ENCODE data around the gene SEC11C. TPM values are rescaled to one million over a fixed set of nuclear protein-coding genes. Genes with fewer than 3 reads are reported as not detected.

The SEC11C gene
- polyA plus RNA-seq, 1 of the 3 experiments (the other 2 are of a cell fraction), result 21.7 TPM

GRCh38 chr18:59197636-59198035, 58.0 kb downstream of the SEC11C start:
- Histone ChIP-seq H3K4me3 (ENCODE audit: low read depth in 2 of 2, low read length in 1 of 2) (no peak overlapping the region), H4K20me1 (ENCODE audit: insufficient read depth) (no peaks in the 10 kb centered on the region), H3K9ac (no peak overlapping the region), H3K79me2 (ENCODE audit: insufficient read depth) (no peaks in the 10 kb centered on the region), H3K9me3 (no peaks in the 10 kb centered on the region), H3K4me2 (no peak overlapping the region), H3K4me1 (ENCODE audit: control insufficient read depth in 1 of 2, insufficient read depth in 2 of 2, low read depth in 1 of 2, low read length in 1 of 2) (no peaks in the 10 kb centered on the region), H3K27ac (ENCODE audit: low read depth in 2 of 2, low read length in 1 of 2) (no peak overlapping the region), H3K9me2 (no peaks in the 10 kb centered on the region), H2AFZ (ENCODE audit: low read depth) (no peak overlapping the region), H3K27me3 (ENCODE audit: insufficient read depth) (peaks cover 24% of the 10 kb centered on the region; the same call in 1 of the 2 replicates), H3K36me3 (replicated peaks in 1 of 2; ENCODE audit: control insufficient read depth in 1 of 2, insufficient read depth in 2 of 2, low read length in 1 of 2) (no peaks in the 10 kb centered on the region), H3F3A (replicated peaks; ENCODE audit: insufficient read depth) (no peaks in the 10 kb centered on the region)
- ChIA-PET POLR2A (no interaction called here), CTCF (interaction anchor here (1.0 kb wide), 1 partner anchor 51 kb away, joined by 4 read pairs; no protein-coding TSS in a partner anchor)
- DNase-seq, result no peak
- no peak for TF ChIP-seq RAD21 (IDR thresholded peaks at IDR 0.05; ENCODE audit: low read length)
- no peak for TF ChIP-seq EP300 (IDR thresholded peaks at IDR 0.05; ENCODE audit: borderline replicate concordance in 1 of 2, low read depth in 1 of 2, low read length in 1 of 2)
- no peak for TF ChIP-seq CHD2 (IDR thresholded peaks at IDR 0.05; ENCODE audit: low read length, partially characterized antibody)
- TF ChIP-seq FOXM1 (IDR thresholded peaks at IDR 0.05; ENCODE audit: low read depth), result no peak
- no peak for TF ChIP-seq NRF1 (IDR thresholded peaks at IDR 0.05; ENCODE audit: low read depth, low read length)
- TF ChIP-seq, protein P1, sequence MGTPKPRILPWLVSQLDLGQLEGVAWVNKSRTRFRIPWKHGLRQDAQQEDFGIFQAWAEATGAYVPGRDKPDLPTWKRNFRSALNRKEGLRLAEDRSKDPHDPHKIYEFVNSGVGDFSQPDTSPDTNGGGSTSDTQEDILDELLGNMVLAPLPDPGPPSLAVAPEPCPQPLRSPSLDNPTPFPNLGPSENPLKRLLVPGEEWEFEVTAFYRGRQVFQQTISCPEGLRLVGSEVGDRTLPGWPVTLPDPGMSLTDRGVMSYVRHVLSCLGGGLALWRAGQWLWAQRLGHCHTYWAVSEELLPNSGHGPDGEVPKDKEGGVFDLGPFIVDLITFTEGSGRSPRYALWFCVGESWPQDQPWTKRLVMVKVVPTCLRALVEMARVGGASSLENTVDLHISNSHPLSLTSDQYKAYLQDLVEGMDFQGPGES (IDR thresholded peaks at IDR 0.05; ENCODE audit: low read depth, low read length), result no peak
- TF ChIP-seq FOXJ3 (CRISPR knock-in tag; IDR thresholded peaks at IDR 0.05), result no peak
- no peak for TF ChIP-seq EZH2phosphoT487 (IDR thresholded peaks at IDR 0.05; ENCODE audit: borderline replicate concordance, low read depth)
- no peak for TF ChIP-seq POLR2AphosphoS5 (IDR thresholded peaks at IDR 0.05; ENCODE audit: low read depth, low read length)
- no peak for TF ChIP-seq MEF2A (IDR thresholded peaks at IDR 0.05; ENCODE audit: borderline replicate concordance, low read depth)
- TF ChIP-seq ELF1 (IDR thresholded peaks at IDR 0.05), result no peak
- TF ChIP-seq, protein P2, sequence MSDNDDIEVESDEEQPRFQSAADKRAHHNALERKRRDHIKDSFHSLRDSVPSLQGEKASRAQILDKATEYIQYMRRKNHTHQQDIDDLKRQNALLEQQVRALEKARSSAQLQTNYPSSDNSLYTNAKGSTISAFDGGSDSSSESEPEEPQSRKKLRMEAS (IDR thresholded peaks at IDR 0.05; ENCODE audit: low read depth), result no peak
- TF ChIP-seq GABPA (IDR thresholded peaks at IDR 0.05; ENCODE audit: low read depth), result no peak
- no peak for TF ChIP-seq USF1 (IDR thresholded peaks at IDR 0.05; ENCODE audit: borderline replicate concordance, low read depth)
- TF ChIP-seq TEAD4 (IDR thresholded peaks at IDR 0.05; ENCODE audit: borderline replicate concordance, insufficient read depth), result no peak
- no peak for TF ChIP-seq NFIC (IDR thresholded peaks at IDR 0.05; ENCODE audit: borderline replicate concordance)
- no peak for TF ChIP-seq SMC3 (IDR thresholded peaks at IDR 0.05; ENCODE audit: low read depth, low read length)
- 15% methylated on average over 2 of the region's 2 CpGs for WGBS (ENCODE audit: low lambda C conversion rate)

GRCh38 chr18:59198215-59198614, 58.5 kb downstream of the SEC11C start:
- CTCF ChIA-PET, result no interaction called here
- no peak for DNase-seq
- POLR2A ChIA-PET, result no interaction called here

More at GRCh38 chr18:59198215-59198614, 58.5 kb downstream of the SEC11C start:
- no peak overlapping the region for H3K4me2 ChIP-seq
- 87% methylated on average over 6 of the region's 6 CpGs for WGBS (ENCODE audit: low lambda C conversion rate)
- no peaks in the 10 kb centered on the region for H3K9me3 ChIP-seq
- H3F3A ChIP-seq (replicated peaks; ENCODE audit: insufficient read depth), result no peaks in the 10 kb centered on the region
- H3K36me3 ChIP-seq (replicated peaks in 1 of 2; ENCODE audit: control insufficient read depth in 1 of 2, insufficient read depth in 2 of 2, low read length in 1 of 2), result no peaks in the 10 kb centered on the region
- H4K20me1 ChIP-seq (ENCODE audit: insufficient read depth), result no peaks in the 10 kb centered on the region
- no peak overlapping the region for H2AFZ ChIP-seq (ENCODE audit: low read depth)
- TF ChIP-seq, protein P1 (IDR thresholded peaks at IDR 0.05; ENCODE audit: low read depth, low read length), result no peak
- H3K27me3 ChIP-seq (ENCODE audit: insufficient read depth), result peaks cover 18% of the 10 kb centered on the region; the same call in 1 of the 2 replicates
- no peaks in the 10 kb centered on the region for H3K4me1 ChIP-seq (ENCODE audit: control insufficient read depth in 1 of 2, insufficient read depth in 2 of 2, low read depth in 1 of 2, low read length in 1 of 2)
- H3K79me2 ChIP-seq (ENCODE audit: insufficient read depth), result no peaks in the 10 kb centered on the region
- no peak overlapping the region for H3K9ac ChIP-seq
- H3K27ac ChIP-seq (ENCODE audit: low read depth in 2 of 2, low read length in 1 of 2), result no peak overlapping the region
- no peaks in the 10 kb centered on the region for H3K9me2 ChIP-seq
- H3K4me3 ChIP-seq (ENCODE audit: low read depth in 2 of 2, low read length in 1 of 2), result no peak overlapping the region

Measured in SK-N-SH (cell line).